GM21381 (cell line): Measurements from ENCODE around the gene TNFRSF8.

Experiments
- ATAC-seq: cut with Tn5 transposase; IDR thresholded peaks from one replicate; pipeline ENCODE4 v1.9.1; 2021; ENCODE audit warnings: mild to moderate bottlenecking, moderate library complexity; ENCODE audit not compliant: unreplicated experiment

The TNFRSF8 gene

DNA sequence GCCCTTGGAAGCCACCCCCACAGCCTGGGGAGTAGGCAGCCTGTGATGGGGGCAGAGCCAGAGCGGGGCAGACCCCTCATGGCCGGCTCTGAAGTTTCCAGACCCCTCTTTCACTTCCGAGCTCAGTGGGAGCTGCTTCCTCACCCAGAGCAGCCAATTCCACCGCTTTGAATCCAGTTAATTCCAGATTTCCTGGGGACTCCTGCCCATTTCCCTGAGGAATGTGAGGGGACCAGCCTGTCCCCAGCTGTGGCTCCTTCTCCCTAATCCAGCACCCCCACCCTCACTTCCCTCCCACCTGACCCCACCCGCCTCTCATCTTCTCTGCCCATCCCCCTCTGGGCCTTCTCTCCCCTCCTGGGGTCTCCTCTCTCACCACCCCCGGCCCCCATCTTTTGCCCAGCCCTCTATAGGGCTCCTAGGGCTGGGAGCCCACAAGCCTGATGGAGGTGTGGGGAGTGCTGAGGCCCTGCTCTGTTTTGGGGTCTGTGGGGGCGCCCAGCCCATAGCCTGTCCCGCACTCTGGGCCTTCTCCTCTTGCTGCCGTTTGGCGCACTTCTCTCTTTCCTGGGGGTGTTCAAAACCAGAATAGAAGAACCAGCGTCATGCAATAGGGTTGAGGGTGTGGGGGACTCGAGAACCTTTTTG, 77.5 kb downstream of the TNFRSF8 start:
- no peak for ATAC-seq

DNA sequence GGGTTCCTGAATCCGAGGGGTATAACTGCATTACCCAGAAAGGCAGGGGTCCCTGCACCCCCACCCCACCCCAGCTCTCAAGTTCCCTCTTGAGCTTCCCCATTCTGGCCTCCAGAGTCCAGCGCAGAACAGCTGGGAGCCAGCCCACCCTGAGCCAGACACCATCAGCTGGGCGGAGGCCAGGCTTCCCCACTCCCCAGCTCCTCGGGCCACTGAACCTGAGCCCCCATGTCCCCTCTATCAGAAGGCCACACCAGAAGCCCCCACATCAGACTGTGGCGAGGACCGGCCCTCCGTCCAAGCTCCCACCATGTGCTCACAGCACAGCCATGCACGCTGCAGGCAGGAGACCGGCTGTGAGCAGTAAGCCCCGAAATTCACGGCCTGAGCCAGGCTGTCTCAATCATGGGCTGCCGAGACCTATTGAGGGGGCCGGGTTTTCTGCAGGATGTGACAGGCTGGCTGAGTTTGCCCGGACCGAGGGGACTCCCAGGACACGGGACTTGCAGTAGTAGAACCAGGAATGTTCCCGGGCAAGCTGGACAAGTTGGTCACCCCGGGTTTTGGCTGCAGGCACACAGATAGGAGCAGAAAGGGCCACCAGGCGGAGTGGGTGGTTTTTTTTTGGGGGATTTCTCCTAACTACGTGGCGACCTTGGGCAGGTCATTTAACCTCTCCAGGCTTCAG, 78.2 kb downstream of the TNFRSF8 start:
- ATAC-seq, result no peak

DNA sequence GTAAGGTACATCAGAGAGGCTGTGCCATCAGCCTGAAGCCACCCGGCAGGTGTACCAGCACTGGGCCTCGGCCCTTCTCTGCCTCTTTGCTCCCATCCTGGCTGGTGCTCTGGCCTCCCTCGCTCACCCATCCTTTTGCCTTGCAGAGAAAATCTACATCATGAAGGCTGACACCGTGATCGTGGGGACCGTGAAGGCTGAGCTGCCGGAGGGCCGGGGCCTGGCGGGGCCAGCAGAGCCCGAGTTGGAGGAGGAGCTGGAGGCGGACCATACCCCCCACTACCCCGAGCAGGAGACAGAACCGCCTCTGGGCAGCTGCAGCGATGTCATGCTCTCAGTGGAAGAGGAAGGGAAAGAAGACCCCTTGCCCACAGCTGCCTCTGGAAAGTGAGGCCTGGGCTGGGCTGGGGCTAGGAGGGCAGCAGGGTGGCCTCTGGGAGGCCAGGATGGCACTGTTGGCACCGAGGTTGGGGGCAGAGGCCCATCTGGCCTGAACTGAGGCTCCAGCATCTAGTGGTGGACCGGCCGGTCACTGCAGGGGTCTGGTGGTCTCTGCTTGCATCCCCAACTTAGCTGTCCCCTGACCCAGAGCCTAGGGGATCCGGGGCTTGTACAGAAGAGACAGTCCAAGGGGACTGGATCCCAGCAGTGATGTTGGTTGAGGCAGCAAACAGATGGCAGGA, 79.2 kb downstream of the TNFRSF8 start:
- no peak for ATAC-seq

DNA sequence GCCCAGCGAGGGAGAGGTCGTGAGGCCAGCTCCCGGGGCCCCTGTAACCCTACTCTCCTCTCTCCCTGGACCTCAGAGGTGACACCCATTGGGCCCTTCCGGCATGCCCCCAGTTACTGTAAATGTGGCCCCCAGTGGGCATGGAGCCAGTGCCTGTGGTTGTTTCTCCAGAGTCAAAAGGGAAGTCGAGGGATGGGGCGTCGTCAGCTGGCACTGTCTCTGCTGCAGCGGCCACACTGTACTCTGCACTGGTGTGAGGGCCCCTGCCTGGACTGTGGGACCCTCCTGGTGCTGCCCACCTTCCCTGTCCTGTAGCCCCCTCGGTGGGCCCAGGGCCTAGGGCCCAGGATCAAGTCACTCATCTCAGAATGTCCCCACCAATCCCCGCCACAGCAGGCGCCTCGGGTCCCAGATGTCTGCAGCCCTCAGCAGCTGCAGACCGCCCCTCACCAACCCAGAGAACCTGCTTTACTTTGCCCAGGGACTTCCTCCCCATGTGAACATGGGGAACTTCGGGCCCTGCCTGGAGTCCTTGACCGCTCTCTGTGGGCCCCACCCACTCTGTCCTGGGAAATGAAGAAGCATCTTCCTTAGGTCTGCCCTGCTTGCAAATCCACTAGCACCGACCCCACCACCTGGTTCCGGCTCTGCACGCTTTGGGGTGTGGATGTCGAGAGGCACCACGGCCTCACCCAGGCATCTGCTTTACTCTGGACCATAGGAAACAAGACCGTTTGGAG, 80.0 kb downstream of the TNFRSF8 start:
- ATAC-seq, result peak; percentile 3

DNA sequence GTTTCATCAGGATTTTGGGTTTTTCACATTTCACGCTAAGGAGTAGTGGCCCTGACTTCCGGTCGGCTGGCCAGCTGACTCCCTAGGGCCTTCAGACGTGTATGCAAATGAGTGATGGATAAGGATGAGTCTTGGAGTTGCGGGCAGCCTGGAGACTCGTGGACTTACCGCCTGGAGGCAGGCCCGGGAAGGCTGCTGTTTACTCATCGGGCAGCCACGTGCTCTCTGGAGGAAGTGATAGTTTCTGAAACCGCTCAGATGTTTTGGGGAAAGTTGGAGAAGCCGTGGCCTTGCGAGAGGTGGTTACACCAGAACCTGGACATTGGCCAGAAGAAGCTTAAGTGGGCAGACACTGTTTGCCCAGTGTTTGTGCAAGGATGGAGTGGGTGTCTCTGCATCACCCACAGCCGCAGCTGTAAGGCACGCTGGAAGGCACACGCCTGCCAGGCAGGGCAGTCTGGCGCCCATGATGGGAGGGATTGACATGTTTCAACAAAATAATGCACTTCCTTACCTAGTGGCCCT, 80.6 kb downstream of the TNFRSF8 start:
- ATAC-seq, result peak; percentile 38

DNA sequence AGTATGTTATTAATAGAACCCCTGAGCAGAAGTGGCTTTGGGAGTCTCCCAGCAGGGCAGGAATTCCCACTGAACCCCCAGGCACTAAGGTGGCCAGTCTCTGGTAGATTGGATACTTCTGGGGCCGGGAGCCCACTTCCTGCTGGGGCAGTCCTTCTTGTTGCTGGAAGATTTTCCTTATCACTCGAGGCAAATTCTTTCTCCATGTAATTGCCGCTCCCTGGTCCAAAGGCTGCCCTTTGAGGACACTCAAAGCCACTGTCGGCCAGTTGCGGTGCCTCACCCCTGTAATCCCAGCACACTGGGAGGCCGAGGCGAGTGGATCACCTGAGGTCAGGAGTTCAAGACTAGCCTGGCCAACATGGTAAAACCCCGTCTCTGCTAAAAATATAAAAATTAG, 81.1 kb downstream of the TNFRSF8 start:
- ATAC-seq, result no peak

DNA sequence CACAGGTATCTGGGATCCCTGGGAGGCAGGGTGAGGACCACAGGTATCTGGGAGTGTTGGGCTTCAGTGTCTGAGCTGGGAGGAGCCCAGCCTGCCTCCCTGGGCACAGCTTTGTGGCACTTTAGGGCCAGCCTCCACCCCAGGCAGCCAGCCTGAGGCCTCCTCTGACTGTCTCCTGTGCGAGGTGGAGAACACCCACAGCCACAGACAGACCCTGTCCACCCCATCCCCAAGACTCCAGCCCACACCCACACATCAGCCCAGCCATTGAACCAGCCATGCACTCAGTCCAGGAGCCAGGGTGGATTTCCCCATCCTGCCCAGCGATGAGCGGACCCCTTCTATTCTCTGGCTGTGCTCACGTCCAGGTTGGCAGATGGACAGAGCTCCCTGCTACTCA, 81.9 kb downstream of the TNFRSF8 start:
- ATAC-seq, result no peak

DNA sequence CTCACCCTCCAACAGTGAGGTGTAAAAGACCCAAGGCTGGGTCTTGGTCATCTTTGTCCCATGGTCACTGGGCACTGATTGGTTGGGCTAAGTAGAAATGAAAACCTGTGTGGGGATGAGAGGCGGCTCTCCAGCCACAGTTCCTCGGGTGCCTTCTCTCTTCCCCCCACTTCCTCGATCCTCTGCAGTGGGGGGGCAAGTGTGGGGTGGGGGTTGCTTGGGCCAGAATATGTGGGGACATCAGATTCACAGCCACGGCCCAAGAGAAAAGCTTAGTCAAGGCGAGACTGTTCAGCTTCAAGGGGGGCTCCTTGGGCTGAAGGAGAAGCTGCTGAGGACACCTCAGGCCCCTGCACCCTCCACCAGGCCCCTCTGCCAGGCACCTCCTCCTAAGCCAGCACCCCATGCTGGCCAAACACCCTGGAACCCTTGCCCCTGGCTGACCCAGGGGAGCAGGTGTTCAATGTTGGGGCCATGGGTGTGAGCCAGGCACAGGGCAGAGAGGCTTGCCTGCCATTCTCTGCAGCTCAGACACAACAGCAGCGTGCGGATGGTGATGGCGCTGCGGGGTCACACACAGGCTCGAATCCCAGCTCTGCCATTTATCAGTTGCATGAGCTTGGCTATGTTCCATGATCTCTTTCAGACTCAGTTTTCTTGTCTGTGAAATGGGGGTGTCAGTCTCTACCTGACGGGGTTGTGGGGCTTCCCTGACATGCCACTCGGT, 82.7 kb downstream of the TNFRSF8 start:
- ATAC-seq, result no peak

DNA sequence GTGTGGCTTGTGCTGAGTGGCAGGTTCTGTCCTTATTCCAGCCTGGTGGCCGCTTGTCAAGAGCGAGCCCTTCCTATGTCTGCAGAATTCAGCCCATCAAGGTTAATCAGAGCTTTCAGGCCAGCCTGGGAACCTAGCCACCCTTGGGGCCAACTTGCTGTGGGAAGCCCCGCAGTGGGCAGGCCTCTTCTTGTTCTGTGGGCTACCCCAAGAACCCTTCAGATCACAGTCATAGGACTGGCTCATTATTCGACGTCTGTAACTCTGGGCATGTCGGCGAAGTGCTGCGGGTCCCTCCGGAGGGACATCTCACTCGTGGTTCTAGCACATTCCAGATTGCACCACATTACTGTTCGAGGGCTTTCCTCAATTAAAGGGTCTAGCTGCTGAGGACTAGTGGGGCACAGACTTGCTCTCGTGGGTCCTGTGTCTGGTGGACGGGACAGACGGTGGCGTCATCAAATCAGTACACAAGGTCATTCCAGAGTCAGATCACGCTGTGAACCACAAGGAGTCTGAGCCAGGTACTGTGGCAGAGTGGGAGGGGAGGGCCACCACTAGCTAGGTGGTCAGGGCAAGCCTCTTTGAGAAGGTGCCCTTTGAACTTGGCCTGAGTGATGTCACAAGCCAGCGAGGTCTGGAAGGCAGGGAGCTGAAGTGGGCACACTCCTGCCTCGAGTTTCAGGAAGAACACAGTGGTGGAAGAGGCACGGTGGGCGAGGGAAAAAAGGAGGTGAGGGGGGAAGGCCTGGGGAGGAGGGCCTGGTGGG, 83.4 kb downstream of the TNFRSF8 start:
- no peak for ATAC-seq

DNA sequence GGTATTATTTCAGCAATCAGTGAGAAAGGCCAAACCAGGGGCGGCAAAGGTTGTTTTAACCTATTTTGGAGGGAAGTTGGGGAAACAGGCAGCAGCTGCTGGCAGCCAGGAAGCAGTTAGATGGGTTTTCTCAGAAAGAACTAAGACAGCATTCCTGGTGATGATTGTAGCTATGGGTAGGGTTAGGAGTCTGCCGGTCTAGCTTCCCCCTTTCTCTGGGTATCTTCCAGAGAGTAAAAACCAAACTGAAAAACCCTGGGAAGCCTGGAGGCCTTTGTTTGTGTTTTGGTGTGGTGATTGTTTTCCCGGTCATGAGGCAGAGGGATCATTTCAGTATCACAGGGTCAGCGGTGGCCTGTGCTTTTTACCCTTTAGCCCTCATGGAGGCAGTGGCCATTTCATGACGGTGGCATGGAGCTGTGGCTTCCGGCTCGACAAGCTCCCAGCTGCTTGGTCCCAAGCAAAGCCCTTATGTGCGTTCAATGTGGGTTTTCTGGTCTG, 84.1 kb downstream of the TNFRSF8 start:
- no peak for ATAC-seq

DNA sequence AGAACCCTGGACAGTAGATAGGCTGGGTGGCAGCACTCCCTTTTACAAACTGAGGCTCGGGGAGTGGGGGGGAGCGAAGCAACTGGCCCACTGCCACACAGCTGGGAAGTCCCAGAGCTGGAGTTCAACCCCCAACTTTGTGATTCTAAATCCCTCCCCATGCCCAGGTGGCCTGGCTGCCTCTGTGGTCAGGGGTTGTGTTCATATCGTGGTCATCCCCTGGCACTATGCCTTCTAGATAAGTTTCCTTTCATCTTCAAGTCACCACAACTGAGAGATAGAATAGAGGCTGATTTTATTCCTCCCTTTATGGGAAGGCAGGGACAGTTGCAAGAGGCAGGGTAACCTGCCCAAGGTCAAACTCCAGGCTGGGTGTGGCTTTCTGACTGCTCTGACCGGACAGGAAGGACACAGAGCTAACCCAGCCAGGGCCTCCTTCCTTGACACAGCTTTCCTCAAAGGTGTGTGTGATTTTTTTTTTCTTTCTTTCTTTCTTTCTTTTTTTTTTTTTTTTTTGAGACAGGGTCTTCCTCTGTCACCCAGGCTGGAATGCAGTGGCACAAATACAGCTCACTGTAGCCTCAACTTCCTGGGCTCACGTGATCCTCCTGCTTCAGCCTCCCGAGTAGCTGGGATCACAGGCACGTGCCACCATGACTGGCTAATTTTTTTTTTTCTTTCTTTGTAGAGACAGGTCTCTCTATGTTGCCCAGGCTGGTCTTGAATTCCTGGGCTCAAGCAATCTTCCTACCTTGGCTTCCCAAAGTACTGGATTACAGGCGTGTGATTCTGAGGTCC, 85.3 kb downstream of the TNFRSF8 start:
- no peak for ATAC-seq

DNA sequence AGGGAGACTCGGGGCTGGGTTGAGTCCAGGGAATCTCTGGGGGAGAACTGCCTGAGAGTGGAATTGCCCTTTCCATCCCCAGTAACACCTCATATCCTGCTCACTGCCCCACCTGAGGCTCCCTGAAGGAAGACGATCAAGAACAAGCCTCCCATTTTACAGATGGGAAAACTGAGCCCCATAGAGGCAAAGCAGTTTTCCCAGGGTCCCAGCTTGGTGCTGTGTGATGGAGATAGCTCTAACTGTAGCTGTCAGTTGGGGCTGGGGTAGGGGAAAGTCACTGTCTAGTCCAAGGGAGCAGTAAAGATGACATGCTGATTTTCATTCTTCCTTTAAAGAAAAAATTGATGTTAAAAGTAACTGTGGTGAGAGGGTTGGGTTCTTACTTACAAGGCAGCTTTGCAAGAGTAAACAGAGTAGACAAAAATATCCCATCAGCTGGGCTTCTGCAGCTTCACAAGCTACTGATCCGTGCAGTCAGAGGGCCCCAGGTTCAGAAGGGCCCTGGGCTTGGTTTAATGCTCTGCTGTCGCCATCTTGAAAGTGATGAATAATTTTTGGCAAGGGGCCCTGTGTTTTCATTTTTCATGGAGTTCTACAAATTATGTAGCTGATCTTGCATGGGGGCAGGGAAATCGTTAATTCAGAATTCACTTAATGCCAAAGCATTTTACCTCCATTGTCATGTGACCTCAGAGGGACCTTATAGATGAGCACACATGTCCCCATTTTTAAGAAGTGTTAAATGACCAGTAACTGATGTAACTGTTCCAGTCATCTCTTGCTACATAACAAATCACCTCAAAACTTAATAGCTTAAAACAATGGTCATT, 86.1 kb downstream of the TNFRSF8 start:
- no peak for ATAC-seq

DNA sequence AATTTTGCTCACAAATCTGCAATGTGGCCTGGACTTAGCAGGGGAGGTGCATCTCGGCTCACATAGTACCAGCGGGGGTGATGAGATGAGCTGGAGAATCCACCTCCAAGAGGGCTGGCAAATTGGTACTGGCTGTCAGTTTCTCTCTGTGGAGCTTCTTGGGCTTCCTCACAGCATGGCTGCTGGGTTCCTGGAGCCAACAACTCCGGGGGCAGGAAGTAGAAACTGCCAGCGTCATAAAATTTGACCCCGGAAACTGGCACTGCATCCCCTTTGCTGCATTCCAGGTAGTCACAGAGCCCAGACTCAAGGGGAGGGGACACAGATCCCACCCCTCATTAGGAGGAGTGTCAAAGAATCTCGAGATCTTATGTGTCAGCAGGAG, 86.7 kb downstream of the TNFRSF8 start:
- no peak for ATAC-seq

DNA sequence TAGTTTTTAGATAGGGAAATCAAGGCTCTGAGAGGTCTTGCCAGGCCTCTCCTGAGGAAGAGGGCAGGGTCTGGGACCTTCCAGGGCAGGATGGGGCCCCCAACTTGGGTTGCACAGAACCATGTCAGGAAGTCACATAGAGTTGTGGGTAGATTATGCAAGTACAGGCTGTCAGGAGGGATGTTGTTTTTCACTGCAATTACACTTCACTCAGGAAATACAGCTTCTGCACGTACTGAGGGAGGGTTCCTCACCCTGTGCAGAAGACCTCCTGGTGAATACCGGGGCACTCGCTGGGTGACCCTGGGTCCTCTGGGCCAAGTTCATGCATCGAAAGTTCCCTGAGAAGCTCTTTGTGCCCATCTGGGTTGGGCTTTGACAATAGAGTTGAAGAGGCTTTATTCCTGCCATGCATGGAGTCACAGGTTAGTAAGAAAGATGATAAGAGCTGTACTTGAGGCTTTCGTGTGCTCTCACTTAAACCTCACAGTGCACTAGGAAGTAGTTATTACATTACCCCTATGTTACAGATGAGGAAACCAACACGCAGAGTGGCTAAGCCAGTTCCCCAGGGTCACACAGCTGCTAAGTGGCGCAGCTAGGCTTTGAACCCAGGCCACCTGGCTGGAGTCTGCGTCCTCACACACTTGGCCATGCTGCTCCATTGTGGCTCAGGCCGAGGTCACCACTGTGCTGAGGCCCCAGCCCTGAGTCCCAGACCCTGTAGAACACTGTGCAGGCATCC, 87.5 kb downstream of the TNFRSF8 start:
- ATAC-seq, result no peak

DNA sequence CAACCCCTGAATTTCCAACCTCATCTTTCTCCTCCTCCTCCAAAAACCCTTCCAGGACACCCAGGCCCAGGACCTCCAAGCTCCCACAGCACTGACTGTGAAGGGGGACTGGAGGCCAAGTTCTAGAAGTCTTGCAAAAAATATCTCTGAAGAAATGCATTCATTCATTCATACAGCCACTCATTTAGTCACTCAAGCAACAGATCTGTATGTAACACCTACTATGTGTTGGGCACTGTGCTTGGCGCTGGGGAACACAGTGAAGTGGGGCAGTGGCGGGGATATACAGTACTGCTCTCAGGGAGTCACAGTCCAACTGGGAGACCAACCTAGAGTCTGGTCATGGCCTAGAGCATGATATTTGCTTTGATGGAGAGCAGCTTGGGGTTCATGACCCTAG, 88.4 kb downstream of the TNFRSF8 start:
- ATAC-seq, result no peak

DNA sequence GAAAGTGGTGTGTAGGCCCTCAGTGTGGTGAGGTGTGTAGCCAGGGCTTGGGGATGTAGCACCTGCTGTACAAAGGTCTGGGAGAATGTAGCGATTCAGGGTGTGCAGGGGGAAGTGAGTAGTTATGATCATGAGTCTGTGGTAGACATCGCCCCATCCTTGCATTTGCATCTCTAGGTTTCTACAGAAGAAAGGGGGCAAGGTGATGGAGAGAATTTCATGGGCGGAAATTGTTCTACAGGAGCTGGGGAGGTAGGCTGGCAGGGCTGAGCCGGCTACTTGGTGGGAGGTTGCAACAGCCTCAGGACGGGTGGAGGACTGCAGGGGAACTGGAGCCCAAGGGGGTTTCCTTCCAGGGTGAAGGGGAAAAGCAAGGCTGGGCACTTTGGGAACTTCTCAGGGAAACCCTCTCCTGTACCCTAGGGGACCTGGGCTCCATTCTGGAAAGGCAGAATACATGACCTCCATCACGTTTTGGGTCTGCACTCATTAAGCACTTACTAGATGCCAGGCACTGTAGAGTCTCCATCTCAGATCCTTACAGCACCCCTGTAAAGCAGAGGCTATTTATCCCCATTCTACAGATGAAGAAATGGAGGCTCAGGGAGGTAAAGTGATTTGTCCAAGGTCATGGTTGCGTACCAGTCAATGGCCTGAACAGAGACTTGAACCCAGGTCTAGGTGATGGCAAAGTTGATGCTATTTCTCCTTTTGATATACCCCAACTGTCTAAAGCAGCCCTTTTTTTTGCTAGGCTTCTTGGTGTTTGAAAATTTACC, 89.2 kb downstream of the TNFRSF8 start:
- ATAC-seq, result peak; percentile 59
